Caco-2 (cell line): Measurements from ENCODE around the gene ATP13A5. TPM values are rescaled to one million over a fixed set of nuclear protein-coding genes. Genes with fewer than 3 reads are reported as not detected.

Experiments used
- BruUV-seq: library from RNA; stranded (reverse); fragments of 400-500 nt; replicated peaks from 2 replicates; lab custom pipeline; 2021; lab: Mats Ljungman, UMichigan
- CTCF ChIA-PET: fragments of 300-600 bp; sonication (Branson Sonifier 250); formaldehyde crosslinking; loops from one replicate; lab custom pipeline; 2022; ENCODE audit warnings: antibody characterized with exemption; lab: Charles Lee
- POLR2A ChIA-PET: fragments of 300-600 bp; sonication (Branson Sonifier 250); formaldehyde crosslinking; loops from one replicate; lab custom pipeline; 2022; ENCODE audit warnings: antibody characterized with exemption; lab: Charles Lee
- DNase-seq, 2 experiments: peaks; one replicate each; pipeline versions ENCODE4 v3.0.0 to v3.0.0-alpha.2; 2020 to 2022
- H3K27me3 ChIP-seq: replicated peaks from 2 replicates; pipeline ENCODE4 v1.6.0; 2011; ENCODE audit warnings: low read length; ENCODE audit not compliant: control insufficient read depth, insufficient read depth
- H3K36me3 ChIP-seq: 2 replicates; pipeline ENCODE4 v1.5.1; 2011; ENCODE audit warnings: low read length; ENCODE audit not compliant: control insufficient read depth, insufficient read depth
- H3K4me1 ChIP-seq: fragments of 250-450 bp; sonication (Bioruptor Pico); 2 replicates; pipeline ENCODE4 v1.5.1; 2020; ENCODE audit warnings: mild to moderate bottlenecking
- H3K4me3 ChIP-seq: 2 replicates; pipeline ENCODE4 v1.5.1; 2011; ENCODE audit warnings: low read depth, mild to moderate bottlenecking, control low read depth, low read length
- H3K9me3 ChIP-seq: fragments of 250-450 bp; sonication (Bioruptor Pico); 2 replicates; pipeline ENCODE4 v1.5.1; 2020; ENCODE audit warnings: mild to moderate bottlenecking, moderate library complexity
- H3K27ac Mint-ChIP-seq: one replicate; pipeline ENCODE4 v1.8.0; 2022; ENCODE audit warnings: mixed read lengths; ENCODE audit not compliant: unreplicated experiment
- H3K27me3 Mint-ChIP-seq: one replicate; pipeline ENCODE4 v1.8.0; 2022; ENCODE audit warnings: mixed read lengths; ENCODE audit not compliant: insufficient read depth, unreplicated experiment
- H3K36me3 Mint-ChIP-seq: one replicate; pipeline ENCODE4 v1.8.0; 2022; ENCODE audit warnings: mild to moderate bottlenecking, mixed read lengths; ENCODE audit not compliant: insufficient read depth, unreplicated experiment
- H3K4me1 Mint-ChIP-seq: one replicate; pipeline ENCODE4 v1.8.0; 2022; ENCODE audit warnings: low read depth, mixed read lengths; ENCODE audit not compliant: unreplicated experiment
- H3K4me3 Mint-ChIP-seq: one replicate; pipeline ENCODE4 v1.8.0; 2022; ENCODE audit warnings: mild to moderate bottlenecking, moderate library complexity, mixed read lengths; ENCODE audit not compliant: unreplicated experiment
- H3K9me3 Mint-ChIP-seq: one replicate; pipeline ENCODE4 v1.8.0; 2022; ENCODE audit warnings: mixed read lengths; ENCODE audit not compliant: unreplicated experiment
- intact Hi-C: fragments of 100-400 bp; cut with micrococcal nuclease; formaldehyde crosslinking; loops from one replicate; pipeline ENCODE4 v1.10.0; 2022; ENCODE audit not compliant: unreplicated experiment
- total RNA-seq: library from RNA; stranded (reverse); gene quantifications from 2 replicates; pipeline ENCODE4 v1.2.3, GENCODE V29; 2022
- TF ChIP-seq, protein P1 (sequence below), 2 experiments: fragments of 200-600 bp in 1 of 2; IDR thresholded peaks; 1 replicate in 1 of 2; 2 replicates in 1 of 2; pipeline versions ENCODE4 v1.5.1 to v1.8.0; 2011 to 2022; ENCODE audit warnings: antibody characterized with exemption in 1 of 2, control low read depth in 1 of 2, inconsistent platforms in 1 of 2, low read depth in 1 of 2, low read length in 1 of 2, mild to moderate bottlenecking in 1 of 2, moderate library complexity in 1 of 2; ENCODE audit not compliant: insufficient read depth in 1 of 2, severe bottlenecking in 1 of 2, unreplicated experiment in 1 of 2

ATP13A5 gene
- total RNA-seq, 1 experiment from 2014 or later: not detected

DNA sequence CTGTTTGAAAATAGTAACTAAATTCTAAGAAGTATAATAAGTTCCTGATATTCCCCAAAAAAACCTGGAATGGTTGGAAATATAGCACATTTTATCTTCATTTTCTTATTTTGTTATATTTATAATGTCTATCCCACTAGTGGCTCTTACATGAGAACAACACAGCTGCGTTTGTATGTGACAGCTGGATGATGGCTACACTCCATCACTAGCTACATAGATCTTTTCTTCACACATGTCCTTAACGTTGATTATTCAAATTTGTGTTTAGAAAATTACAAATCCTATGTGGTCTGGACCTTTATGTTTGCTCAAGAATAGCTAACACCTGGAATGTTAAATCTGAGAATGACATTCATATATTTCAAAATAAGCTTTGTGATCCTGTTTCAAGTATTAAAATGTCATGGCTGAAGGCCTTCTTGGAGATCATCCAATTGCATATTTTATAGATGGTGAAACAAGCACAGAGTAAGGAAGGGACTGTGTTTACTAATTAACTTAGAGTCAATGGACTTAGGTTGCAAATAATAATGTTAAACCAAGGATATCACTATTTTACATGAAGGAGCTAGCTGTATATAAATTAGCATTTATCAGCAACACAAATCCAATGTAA lies 60.8 kb downstream of the ATP13A5 start:
- Histone ChIP-seq H3K36me3 (no peaks in the 10 kb centered on the region), H3K4me1 (no peaks in the 10 kb centered on the region), H3K4me3 (no peak overlapping the region), H3K9me3 (no peaks in the 10 kb centered on the region), H3K27me3 (no peaks in the 10 kb centered on the region)
- ChIA-PET POLR2A (no interaction called here), CTCF (no interaction called here)
- no peak overlapping the region for H3K4me3 Mint-ChIP-seq
- no peaks in the 10 kb centered on the region for H3K4me1 Mint-ChIP-seq
- no peak for DNase-seq
- intact Hi-C loops: no loop called here
- TF ChIP-seq, protein P1, sequence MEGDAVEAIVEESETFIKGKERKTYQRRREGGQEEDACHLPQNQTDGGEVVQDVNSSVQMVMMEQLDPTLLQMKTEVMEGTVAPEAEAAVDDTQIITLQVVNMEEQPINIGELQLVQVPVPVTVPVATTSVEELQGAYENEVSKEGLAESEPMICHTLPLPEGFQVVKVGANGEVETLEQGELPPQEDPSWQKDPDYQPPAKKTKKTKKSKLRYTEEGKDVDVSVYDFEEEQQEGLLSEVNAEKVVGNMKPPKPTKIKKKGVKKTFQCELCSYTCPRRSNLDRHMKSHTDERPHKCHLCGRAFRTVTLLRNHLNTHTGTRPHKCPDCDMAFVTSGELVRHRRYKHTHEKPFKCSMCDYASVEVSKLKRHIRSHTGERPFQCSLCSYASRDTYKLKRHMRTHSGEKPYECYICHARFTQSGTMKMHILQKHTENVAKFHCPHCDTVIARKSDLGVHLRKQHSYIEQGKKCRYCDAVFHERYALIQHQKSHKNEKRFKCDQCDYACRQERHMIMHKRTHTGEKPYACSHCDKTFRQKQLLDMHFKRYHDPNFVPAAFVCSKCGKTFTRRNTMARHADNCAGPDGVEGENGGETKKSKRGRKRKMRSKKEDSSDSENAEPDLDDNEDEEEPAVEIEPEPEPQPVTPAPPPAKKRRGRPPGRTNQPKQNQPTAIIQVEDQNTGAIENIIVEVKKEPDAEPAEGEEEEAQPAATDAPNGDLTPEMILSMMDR (IDR thresholded peaks at IDR 0.05; ENCODE audit: insufficient read depth in 1 of 2, low read depth in 1 of 2, low read length in 1 of 2, severe bottlenecking in 1 of 2, unreplicated experiment in 1 of 2): no peak
- H3K9me3 Mint-ChIP-seq: no peaks in the 10 kb centered on the region
- no TSS peak for BruUV-seq
- H3K27ac Mint-ChIP-seq: no peak overlapping the region
- peaks cover 3% of the 10 kb centered on the region for H3K27me3 Mint-ChIP-seq
- no peaks in the 10 kb centered on the region for H3K36me3 Mint-ChIP-seq

DNA sequence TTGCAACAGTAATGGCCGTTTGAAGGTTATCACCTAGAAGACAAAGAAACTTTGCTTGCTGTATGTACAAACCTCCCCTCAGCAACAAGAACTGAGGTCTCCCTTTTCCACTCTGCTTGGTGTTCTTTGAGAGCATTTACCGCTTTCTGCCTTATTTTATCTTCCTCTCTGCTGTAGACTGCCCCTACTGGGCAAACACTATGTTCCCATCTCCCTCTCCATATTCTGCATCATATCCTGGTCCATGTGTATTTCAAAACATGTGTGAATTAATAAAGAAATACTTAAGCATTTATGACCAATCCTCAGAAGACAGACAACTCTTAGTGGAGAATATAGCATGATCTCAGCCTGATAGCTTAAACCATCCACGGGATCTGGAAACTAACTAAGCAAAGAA lies 64.4 kb downstream of the ATP13A5 start:
- H3K4me1 Mint-ChIP-seq: no peaks in the 10 kb centered on the region
- H3K27me3 Mint-ChIP-seq: no peaks in the 10 kb centered on the region
- H3K36me3 Mint-ChIP-seq: no peaks in the 10 kb centered on the region
- POLR2A ChIA-PET: no interaction called here
- intact Hi-C loops: no loop called here
- BruUV-seq: no TSS peak
- no peak for DNase-seq
- Histone ChIP-seq H3K4me1 (no peaks in the 10 kb centered on the region), H3K36me3 (no peaks in the 10 kb centered on the region), H3K9me3 (no peaks in the 10 kb centered on the region), H3K4me3 (no peak overlapping the region), H3K27me3 (no peaks in the 10 kb centered on the region)
- TF ChIP-seq, protein P1 (IDR thresholded peaks at IDR 0.05; ENCODE audit: insufficient read depth in 1 of 2, low read depth in 1 of 2, low read length in 1 of 2, severe bottlenecking in 1 of 2, unreplicated experiment in 1 of 2): peak in 1 of 2 experiments; percentile 22
- no peaks in the 10 kb centered on the region for H3K9me3 Mint-ChIP-seq
- no peak overlapping the region for H3K4me3 Mint-ChIP-seq
- H3K27ac Mint-ChIP-seq: no peak overlapping the region
- CTCF ChIA-PET: no interaction called here

DNA sequence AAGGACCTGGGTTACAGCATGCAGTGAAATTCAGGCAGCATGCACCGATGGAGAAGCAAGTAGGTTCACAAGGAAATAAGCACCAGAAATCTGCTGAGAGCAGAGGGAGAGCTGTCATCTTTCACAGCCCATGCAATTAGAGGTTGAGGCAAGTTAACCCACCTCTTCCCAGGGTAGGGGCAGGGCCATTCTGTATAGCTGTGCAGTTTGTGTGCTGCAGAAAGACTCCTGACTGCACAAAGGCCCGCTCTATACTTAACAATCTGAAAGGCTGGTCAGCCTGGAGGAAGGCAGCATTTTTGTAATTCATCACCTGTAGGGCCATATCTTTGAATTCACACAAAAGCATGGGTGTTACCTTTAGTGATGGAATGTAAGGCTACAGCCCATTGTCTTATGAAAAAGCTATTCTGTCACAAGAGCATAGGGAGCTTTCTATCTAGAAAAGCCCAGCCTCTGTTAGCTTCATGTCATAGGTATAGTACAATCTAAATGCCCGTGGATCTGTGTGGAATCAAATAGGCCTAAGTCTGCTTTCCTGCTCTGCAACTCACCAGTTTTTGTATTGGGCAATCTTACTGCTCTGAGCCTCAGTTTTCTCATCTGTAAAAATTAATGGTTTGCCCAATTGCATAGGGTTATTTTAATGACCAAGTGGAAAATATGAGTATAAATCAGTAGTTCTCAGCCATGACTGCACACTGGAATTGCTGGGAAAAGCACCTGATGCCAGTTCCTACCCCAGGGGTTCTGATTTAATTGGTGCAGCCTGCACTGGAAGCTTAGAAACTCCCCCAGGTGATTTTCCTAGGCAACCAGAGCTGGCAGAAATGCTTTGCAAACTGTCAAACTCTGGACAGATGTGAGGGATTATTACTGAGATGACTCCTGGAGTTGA lies 65.2 kb downstream of the ATP13A5 start:
- ChIA-PET POLR2A (no interaction called here), CTCF (no interaction called here)
- Mint-ChIP-seq H3K27me3 (no peaks in the 10 kb centered on the region), H3K4me1 (no peaks in the 10 kb centered on the region), H3K27ac (no peak overlapping the region), H3K9me3 (no peaks in the 10 kb centered on the region), H3K36me3 (no peaks in the 10 kb centered on the region), H3K4me3 (no peak overlapping the region)
- Histone ChIP-seq H3K36me3 (no peaks in the 10 kb centered on the region), H3K9me3 (no peaks in the 10 kb centered on the region), H3K27me3 (no peaks in the 10 kb centered on the region), H3K4me3 (no peak overlapping the region), H3K4me1 (no peaks in the 10 kb centered on the region)
- BruUV-seq: no TSS peak
- TF ChIP-seq, protein P1 (IDR thresholded peaks at IDR 0.05; ENCODE audit: insufficient read depth in 1 of 2, low read depth in 1 of 2, low read length in 1 of 2, severe bottlenecking in 1 of 2, unreplicated experiment in 1 of 2): no peak
- no peak for DNase-seq
- intact Hi-C loops: no loop called here
